AG04449 (cell line): Measurements from ENCODE around the gene TTLL13.
"Not testable (repeated sequence)": the region's sequence is repeated elsewhere in the genome, so short reads cannot be mapped to it uniquely, and the experiment has no call there.

Experiments
- CTCF ChIA-PET: fragments of 350-600 bp; formaldehyde crosslinking; extraction: SDS; loops from one replicate; lab custom pipeline; 2021; ENCODE audit warnings: antibody characterized with exemption; lab: Yijun Ruan, JAX
- POLR2A ChIA-PET: fragments of 400-600, 350-600 bp; formaldehyde crosslinking; extraction: SDS; loops from one replicate; lab custom pipeline; 2020; ENCODE audit warnings: antibody characterized with exemption, inconsistent platforms; lab: Yijun Ruan, JAX
- DNase-seq: peaks from one replicate; pipeline ENCODE4 v3.0.0-alpha.2; 2010; ENCODE audit warnings: low read depth, low spot score
- H3K4me3 ChIP-seq: 2 replicates; pipeline ENCODE4 v1.5.1; 2011; ENCODE audit warnings: low read depth, mild to moderate bottlenecking, control low read depth, low read length
- TF ChIP-seq, protein P1 (sequence below): IDR thresholded peaks from one replicate; pipeline ENCODE4 v1.5.1; 2011; ENCODE audit warnings: mild to moderate bottlenecking, moderate library complexity, low read length, control low read depth, inconsistent platforms; ENCODE audit not compliant: insufficient read depth; ENCODE audit errors: missing control alignments

The TTLL13 gene

DNA sequence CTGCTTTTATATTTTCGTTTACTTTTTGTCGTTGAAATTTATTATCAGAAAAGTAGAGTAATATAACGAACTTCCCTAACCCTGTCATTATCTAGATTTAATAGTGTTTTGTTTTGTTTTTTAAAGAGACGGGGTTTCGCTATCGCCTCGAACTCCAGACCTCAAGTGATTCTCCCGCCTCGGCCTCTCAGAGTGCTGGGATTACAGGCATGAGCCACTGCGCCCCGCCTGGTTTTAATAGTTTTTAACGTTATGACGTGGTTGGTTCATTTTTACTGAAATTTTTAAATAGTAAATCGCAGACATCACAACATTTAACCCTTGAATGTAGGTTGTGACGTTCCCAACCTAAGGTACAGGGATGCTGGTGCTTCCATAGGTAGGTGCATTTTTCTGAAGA is 17.1 kb downstream of the TTLL13 start:
- CTCF ChIA-PET, result interaction anchor here (1.1 to 1.5 kb wide), 2 partner anchors 17 to 27 kb away, joined by 3 to 6 read pairs; partner anchors contain the start of gene TTLL13
- H3K4me3 ChIP-seq, result peak overlapping the region; percentile 85
- TF ChIP-seq, protein P1, sequence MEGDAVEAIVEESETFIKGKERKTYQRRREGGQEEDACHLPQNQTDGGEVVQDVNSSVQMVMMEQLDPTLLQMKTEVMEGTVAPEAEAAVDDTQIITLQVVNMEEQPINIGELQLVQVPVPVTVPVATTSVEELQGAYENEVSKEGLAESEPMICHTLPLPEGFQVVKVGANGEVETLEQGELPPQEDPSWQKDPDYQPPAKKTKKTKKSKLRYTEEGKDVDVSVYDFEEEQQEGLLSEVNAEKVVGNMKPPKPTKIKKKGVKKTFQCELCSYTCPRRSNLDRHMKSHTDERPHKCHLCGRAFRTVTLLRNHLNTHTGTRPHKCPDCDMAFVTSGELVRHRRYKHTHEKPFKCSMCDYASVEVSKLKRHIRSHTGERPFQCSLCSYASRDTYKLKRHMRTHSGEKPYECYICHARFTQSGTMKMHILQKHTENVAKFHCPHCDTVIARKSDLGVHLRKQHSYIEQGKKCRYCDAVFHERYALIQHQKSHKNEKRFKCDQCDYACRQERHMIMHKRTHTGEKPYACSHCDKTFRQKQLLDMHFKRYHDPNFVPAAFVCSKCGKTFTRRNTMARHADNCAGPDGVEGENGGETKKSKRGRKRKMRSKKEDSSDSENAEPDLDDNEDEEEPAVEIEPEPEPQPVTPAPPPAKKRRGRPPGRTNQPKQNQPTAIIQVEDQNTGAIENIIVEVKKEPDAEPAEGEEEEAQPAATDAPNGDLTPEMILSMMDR, result no peak
- DNase-seq, result no peak
- POLR2A ChIA-PET, result no interaction called here

DNA sequence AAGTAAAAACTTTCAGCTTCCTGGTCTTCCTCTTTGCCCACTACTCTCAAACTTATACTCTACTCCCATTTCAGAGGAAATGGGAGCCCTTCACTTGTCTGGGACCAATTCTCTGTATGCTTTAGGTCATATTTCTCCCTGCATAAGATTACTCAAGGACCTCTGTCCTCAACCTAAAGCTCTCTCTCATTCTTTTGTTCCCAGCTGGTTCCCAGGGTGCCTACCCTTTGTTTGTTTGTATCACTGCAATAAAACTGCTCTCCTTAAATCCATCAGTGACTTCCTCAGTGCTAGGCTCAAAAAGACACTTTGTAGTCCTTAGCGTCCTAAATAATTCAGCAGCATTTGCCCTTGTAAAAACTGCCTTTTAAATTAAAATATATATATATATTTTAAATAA is 19.1 kb downstream of the TTLL13 start:
- DNase-seq, result no peak
- TF ChIP-seq, protein P1, result no peak
- ChIA-PET POLR2A (interaction anchor here (0.6 kb wide), 1 partner anchor 1181 kb away, joined by 3 read pairs; no protein-coding TSS in a partner anchor), CTCF (interaction anchor here (0.7 to 1.8 kb wide), 6 partner anchors 14 to 67 kb away, joined by 3 to 7 read pairs (median 4); partner anchors contain the start of gene SEMA4B)
- no peak overlapping the region for H3K4me3 ChIP-seq

DNA sequence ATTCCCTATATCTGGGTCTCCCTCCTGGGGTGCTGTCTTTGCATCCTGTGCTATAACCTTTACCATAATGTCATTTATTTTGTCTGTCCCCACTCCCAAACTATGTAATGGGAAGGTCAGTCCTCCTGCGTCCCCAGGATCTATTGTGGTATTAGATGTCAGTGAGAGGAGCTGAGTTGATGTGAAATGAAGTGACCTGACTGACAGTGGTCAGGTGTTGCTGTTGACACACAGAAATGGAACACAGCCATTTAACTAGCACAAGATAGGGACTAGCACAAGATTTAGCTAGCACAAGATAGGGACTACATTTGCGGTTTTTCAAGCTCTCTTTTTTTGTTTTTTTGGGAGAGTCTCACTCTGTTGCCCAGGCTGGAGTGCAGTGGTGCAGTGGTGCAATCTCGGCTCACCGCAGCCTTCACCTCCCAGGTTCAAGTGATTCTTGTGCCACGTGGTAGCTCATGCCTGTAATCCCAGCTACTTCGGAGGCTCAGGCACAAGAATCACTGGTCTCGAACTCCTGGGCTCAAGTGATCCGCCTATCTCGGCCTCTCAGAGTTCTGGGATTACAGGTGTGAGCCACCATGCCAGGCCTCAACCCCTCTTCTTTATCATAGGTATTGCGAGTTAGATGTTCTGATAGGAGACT is 21.3 kb downstream of the TTLL13 start:
- DNase-seq, result no peak
- POLR2A ChIA-PET, result no interaction called here
- no peak overlapping the region for H3K4me3 ChIP-seq
- TF ChIP-seq, protein P1, result no peak
- CTCF ChIA-PET, result interaction anchor here (1.5 to 1.7 kb wide), 2 partner anchors 12 to 23 kb away, joined by 5 to 9 read pairs; no protein-coding TSS in a partner anchor

DNA sequence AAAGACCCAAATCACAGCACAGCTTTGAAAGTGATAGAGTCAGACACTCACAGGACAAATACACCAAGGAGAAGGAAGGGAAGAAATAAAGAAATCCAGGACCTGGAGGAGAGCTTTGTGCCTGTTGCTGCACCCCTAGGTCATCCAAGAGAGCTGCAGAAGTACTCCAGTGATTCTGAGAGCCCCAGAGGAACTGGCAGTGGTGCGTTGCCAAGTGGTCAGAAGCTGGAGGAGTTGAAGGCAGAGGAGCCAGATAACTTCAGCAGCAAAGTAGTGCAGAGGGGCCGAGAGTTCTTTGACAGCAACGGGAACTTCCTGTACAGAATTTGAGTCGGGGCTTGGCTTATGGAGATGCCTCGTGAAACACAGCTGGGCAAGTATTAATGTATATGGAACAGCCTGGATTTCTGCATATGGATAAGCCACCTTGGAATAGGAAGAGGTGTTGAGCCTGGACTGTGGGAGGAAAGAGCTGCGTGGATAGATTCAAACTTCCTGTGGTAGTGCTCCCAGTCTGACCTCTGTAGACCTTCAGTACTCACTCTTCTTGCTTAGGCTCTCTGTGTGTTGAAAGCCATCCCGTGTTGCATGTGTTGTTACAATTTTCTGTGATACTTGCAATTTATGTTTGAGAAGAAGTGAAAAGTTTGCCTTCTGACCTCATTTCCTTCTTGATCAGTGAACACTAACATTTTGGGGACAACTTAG is 22.3 kb downstream of the TTLL13 start:
- TF ChIP-seq, protein P1, result no peak
- DNase-seq, result no peak
- CTCF ChIA-PET, result interaction anchor here (1.5 to 1.7 kb wide), 3 partner anchors 11 to 22 kb away, joined by 5 to 9 read pairs (median 7); no protein-coding TSS in a partner anchor
- POLR2A ChIA-PET, result interaction anchor here (0.5 kb wide), 1 partner anchor 257 kb away, joined by 4 read pairs; no protein-coding TSS in a partner anchor
- no peak overlapping the region for H3K4me3 ChIP-seq

DNA sequence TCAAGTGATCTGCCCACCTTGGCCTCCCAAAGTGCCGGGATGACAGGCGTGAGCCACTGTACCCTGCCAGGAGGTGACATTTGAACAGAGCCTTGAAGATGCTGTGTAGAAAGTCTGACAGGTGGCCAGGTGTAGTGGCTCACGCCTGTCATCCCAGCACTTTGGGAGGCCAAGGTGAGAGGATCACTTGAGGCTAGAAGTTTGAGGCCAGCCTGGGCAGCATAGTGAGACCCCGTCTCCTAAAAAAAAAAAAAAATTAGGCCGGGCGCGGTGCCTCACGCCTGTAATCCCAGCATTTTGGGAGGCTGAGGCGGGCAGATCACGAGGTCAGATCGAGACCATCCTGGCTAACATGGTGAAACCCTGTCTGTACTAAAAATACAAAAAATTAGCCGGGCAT is 29.1 kb downstream of the TTLL13 start:
- DNase-seq, H3K4me3 ChIP-seq, POLR2A ChIA-PET: not testable (repeated sequence)
- CTCF ChIA-PET, result interaction anchor here (1.1 kb wide), 1 partner anchor 15 kb away, joined by 3 read pairs; no protein-coding TSS in a partner anchor

DNA sequence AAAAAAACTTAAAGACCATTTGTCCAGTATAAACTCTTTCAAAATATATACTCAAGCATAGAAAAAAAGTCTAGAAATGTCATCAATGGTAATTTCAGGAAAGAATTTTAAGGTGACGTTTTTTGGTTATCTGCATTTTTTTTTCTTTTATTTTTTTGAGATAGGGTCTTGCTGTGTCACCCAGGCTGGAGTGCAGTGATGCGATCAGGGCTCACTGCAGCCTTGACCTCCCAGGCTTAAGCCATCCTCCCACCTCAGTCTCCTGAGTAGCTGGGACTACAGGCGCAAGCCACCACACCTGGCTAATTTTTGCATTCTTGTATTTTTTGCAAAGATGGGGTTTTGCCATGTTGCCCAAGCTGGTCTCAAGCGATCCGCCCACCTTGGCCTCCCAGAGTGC is 31.4 kb downstream of the TTLL13 start:
- CTCF ChIA-PET, result interaction anchor here (1.5 kb wide), 1 partner anchor 124 kb away, joined by 3 read pairs; no protein-coding TSS in a partner anchor
- POLR2A ChIA-PET, H3K4me3 ChIP-seq, DNase-seq: not testable (repeated sequence)

DNA sequence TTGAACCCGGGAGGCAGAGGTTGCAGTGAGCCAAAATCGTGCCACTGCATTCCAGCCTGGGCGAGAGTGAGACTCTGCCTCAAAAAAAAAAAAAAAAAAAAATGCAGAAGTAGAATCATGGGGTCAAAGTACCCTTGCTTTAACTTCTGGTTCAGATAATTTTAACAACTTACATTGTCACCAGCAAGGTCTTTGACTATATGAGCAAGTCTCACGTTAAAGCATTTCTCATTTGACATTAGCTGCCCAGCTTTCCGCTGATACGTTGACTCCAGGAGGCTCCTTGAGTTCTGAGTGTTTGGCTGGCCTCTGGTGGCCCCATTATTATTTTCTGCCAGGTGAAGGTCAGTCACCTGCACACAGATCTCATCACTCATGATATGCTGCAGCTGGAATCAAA is 32.3 kb downstream of the TTLL13 start:
- CTCF ChIA-PET, result interaction anchor here (1.3 to 1.7 kb wide), 4 partner anchors 9 to 19 kb away, joined by 3 to 5 read pairs (median 4); no protein-coding TSS in a partner anchor
- POLR2A ChIA-PET, DNase-seq, H3K4me3 ChIP-seq: not testable (repeated sequence)
